Calu3 (cell line): ENCODE data around the gene MACO1. TPM values are rescaled to one million over a fixed set of nuclear protein-coding genes. Genes with fewer than 3 reads are reported as not detected.

Source experiments
- BruUV-seq: library from RNA; stranded (reverse); fragments of 400-500 nt; replicated peaks from 2 replicates; lab custom pipeline; 2021; lab: Mats Ljungman, UMichigan
- CTCF ChIA-PET: fragments of 300-600 bp; sonication (Branson Sonifier 250); formaldehyde crosslinking; loops from one replicate; lab custom pipeline; 2022; ENCODE audit warnings: antibody characterized with exemption; lab: Charles Lee
- DNase-seq: peaks from one replicate; pipeline ENCODE4 v3.0.0; 2022
- H3K27ac Mint-ChIP-seq: one replicate; pipeline ENCODE4 v1.8.0; 2022; ENCODE audit warnings: mixed read lengths; ENCODE audit not compliant: unreplicated experiment
- H3K27me3 Mint-ChIP-seq: one replicate; pipeline ENCODE4 v1.8.0; 2022; ENCODE audit warnings: mixed read lengths; ENCODE audit not compliant: unreplicated experiment
- H3K36me3 Mint-ChIP-seq: one replicate; pipeline ENCODE4 v1.8.0; 2022; ENCODE audit warnings: mild to moderate bottlenecking, moderate library complexity, mixed read lengths; ENCODE audit not compliant: insufficient read depth, unreplicated experiment
- H3K4me1 Mint-ChIP-seq: one replicate; pipeline ENCODE4 v1.8.0; 2022; ENCODE audit warnings: mild to moderate bottlenecking, low read depth, mixed read lengths; ENCODE audit not compliant: unreplicated experiment
- H3K4me3 Mint-ChIP-seq: one replicate; pipeline ENCODE4 v1.8.0; 2022; ENCODE audit warnings: mild to moderate bottlenecking, low read depth, moderate library complexity, mixed read lengths; ENCODE audit not compliant: unreplicated experiment
- H3K9me3 Mint-ChIP-seq: one replicate; pipeline ENCODE4 v1.8.0; 2022; ENCODE audit warnings: low read depth, mixed read lengths; ENCODE audit not compliant: unreplicated experiment
- CTCF ChIP-seq: fragments of 200-600 bp; IDR thresholded peaks from one replicate; pipeline ENCODE4 v1.8.0; 2022; ENCODE audit warnings: antibody characterized with exemption; ENCODE audit not compliant: unreplicated experiment
- intact Hi-C: fragments of 100-400 bp; cut with micrococcal nuclease; formaldehyde crosslinking; loops from one replicate; pipeline ENCODE4 v1.10.0; 2022; ENCODE audit not compliant: unreplicated experiment
- total RNA-seq: library from RNA; stranded (reverse); gene quantifications from 2 replicates; pipeline ENCODE4 v1.2.3, GENCODE V29; 2022

The MACO1 gene
- total RNA-seq, 1 experiment from 2014 or later = 16.4 TPM

DNA sequence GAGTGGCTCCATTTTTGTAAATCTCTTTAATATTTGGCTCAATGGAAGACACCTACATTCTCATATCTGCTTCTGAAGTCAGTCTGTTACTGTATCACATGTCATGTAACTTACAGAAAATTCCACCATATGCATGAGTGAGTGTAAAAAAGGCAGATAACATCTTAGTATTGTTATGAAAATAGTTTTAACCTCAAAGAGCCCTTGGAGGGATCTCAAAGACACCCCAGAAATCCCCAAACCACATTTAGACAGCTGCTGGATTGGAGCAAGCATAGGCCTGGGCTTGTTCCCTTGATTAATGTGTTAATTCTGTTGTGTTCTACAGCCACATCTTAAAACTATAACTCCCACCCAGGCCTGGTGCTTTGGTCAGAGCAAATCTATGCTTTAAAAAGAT is 16.9 kb downstream of the MACO1 start:
- Mint-ChIP-seq H3K9me3 (no peaks in the 10 kb centered on the region), H3K27ac (no peak overlapping the region), H3K27me3 (no peaks in the 10 kb centered on the region), H3K36me3 (no peaks in the 10 kb centered on the region), H3K4me3 (no peak overlapping the region), H3K4me1 (peaks cover 7% of the 10 kb centered on the region)
- TF ChIP-seq CTCF = no peak
- DNase-seq = no peak
- BruUV-seq = no TSS peak
- CTCF ChIA-PET = no interaction called here
- intact Hi-C loops = no loop called here

DNA sequence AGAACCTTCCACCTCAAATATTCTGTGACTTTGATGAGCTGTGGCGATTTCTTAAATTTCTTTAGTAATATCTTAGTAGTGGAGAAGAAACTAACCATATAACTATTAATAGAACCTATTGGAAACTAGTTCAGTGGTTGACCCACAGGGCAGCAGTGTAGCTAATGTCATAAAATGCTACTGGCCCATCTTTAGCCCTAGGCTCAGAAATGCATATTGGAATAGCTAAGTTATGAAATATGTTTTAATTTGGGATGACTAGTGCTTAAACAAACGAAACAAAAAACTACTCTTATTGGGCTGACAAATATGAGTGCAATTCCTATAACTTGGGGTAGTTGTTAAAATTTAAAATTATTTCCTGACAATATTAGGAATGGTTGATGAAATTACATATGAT is 20.2 kb downstream of the MACO1 start:
- Mint-ChIP-seq H3K27ac (no peak overlapping the region), H3K4me3 (no peak overlapping the region), H3K36me3 (no peaks in the 10 kb centered on the region), H3K4me1 (no peaks in the 10 kb centered on the region), H3K27me3 (no peaks in the 10 kb centered on the region), H3K9me3 (no peaks in the 10 kb centered on the region)
- no TSS peak for BruUV-seq
- CTCF ChIA-PET = interaction anchor here (0.6 kb wide), 1 partner anchor 1042 kb away, joined by 3 read pairs; no protein-coding TSS in a partner anchor
- intact Hi-C loops = no loop called here
- no peak for DNase-seq
- no peak for TF ChIP-seq CTCF

DNA sequence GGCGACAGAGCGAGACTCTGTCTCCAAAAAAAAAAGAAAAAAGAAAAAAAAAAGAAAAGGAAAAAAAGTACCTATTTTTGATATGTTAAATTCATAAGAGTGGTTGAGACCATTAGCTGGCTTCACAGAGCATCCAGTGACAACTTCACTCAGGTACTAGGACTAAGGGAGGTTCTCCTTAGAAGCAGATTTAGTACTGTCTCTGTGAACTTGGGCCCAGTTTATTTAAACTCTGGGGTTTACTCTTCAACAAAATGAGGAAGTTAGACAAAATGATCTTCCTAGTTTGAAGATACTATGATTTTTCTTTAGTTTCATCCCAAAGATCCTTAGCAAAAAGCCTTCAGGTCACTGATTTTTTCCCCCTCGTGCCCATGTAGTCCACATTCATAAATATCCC is 21.2 kb downstream of the MACO1 start:
- no peak for TF ChIP-seq CTCF
- H3K9me3 Mint-ChIP-seq = no peaks in the 10 kb centered on the region
- no peak overlapping the region for H3K4me3 Mint-ChIP-seq
- H3K36me3 Mint-ChIP-seq = no peaks in the 10 kb centered on the region
- CTCF ChIA-PET = no interaction called here
- no peak for DNase-seq
- intact Hi-C loops = no loop called here
- H3K27me3 Mint-ChIP-seq = no peaks in the 10 kb centered on the region
- no TSS peak for BruUV-seq
- H3K27ac Mint-ChIP-seq = no peak overlapping the region
- H3K4me1 Mint-ChIP-seq = no peaks in the 10 kb centered on the region

GRCh38 chr1:25456502-25456901 is 25.8 kb downstream of the MACO1 start:
- no peaks in the 10 kb centered on the region for H3K4me1 Mint-ChIP-seq
- no peak for DNase-seq
- intact Hi-C loops = no loop called here

More at GRCh38 chr1:25456502-25456901, 25.8 kb downstream of the MACO1 start:
- CTCF ChIA-PET = no interaction called here
- no TSS peak for BruUV-seq
- Mint-ChIP-seq H3K36me3 (no peaks in the 10 kb centered on the region), H3K4me3 (no peak overlapping the region), H3K27me3 (no peaks in the 10 kb centered on the region), H3K9me3 (no peaks in the 10 kb centered on the region), H3K27ac (no peak overlapping the region)
- no peak for TF ChIP-seq CTCF
